Stimulated activated CD8-positive, alpha-beta memory T cell treated with anti-CD3 and anti-CD28 coated beads, Interleukin-7, amount 100 ng/mL, for 1 hour (primary cell): ENCODE measurements around the gene ACTN3.
"Not testable (repeated sequence)": the region's sequence is repeated elsewhere in the genome, so short reads cannot be mapped to it uniquely, and the experiment has no call there.

Source experiments
- DNase-seq, 2 donors: peaks; one replicate each; pipeline ENCODE4 v3.0.0-alpha.2; 2020; ENCODE audit warnings: low read depth in 2 of 2

The ACTN3 gene

DNA sequence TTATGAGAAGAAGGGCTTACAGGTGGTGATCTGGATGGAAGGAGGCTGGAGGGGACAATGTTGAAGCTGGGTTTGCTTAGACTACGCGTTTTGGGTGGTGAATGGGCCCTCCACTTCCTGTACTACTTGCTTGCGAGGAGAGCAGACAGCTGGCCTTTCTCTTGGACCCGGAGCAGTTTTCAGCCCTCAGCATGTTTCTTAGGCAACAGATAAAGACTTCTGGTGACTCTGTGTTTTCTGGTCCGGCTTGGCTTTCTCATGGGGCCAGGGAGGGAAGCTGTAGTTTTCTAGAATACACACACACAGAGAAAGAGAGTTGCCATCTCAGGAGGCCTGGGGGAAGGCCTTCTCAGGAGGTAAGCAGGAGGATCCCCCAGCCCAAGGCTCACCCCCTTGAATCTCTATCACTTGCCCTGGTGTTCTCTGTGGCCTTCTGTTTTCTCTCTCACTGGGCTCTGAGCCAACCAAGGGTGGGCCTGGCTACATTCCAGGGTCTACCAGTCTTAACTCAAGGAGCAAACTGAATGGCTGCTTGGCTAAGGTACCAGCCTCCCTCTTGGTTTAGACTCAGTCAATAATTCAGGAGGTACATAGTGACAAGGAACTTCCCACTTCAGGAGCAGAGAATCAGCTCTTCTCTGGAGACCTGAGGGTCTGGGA, 48.7 kb downstream of the ACTN3 start:
- DNase-seq: no peak

DNA sequence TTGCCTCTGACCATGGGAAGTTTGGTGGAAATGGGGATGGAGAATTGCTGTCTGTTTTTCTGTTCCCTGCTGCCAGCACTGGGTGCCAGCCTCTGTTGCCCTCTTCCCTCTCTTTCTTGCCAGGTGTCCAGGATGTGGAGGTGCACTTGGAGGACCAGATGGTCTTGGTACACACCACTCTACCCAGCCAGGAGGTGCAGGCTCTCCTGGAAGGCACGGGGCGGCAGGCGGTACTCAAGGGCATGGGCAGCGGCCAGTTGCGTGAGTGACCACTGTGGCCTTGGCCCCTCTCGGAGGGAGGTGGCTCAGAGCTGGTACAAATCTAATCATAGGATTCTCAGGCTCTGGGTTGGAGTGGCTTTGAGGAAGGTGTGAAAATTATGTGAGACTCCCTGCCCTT, 52.3 kb downstream of the ACTN3 start:
- no peak for DNase-seq

DNA sequence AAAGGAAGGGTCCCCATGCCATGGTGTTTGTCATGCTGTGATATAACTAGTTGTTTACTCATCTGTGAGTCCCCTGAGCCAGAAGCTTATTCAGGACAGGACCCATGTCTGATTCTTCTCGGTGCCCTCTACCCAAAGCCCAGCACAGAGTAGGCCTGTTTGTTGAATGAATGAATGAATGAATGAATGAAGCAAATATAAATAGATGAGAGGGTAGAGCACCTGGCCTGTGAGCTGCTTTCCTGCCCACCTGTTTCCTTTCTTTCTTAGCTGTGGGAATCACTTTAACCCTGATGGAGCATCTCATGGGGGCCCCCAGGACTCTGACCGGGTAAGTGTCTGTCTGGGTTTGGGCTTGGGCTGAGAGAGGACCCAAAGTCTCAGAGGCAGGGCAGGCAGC, 53.5 kb downstream of the ACTN3 start:
- no peak for DNase-seq

DNA sequence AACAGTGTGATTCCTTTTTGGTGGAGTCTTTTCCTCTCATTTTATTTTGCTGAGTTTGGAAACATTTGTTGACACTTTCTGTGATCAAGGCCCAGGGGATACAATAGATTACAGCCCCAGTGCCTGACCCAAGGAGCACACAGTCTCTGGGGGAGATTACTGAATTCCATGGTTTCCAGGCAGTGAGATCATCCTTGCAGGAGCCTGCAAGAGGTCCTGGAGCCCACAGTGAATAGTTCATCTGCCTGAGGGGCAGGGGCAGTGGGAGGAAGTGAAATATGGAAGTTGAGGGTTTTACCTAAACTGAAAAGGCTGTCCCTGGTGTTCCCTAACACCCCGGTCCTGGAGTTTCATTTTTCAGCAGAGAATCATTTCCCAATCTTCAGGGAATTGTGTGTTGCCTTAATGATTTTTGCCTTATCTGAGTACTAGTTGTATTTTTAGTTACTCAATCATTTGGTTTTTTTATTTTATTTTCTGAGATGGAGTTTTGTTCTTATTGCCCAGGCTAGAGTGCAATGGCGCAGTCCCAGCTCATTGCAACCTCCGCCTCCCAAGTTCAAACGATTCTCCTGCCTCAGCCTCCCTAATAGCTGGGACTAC, 54.0 kb downstream of the ACTN3 start:
- DNase-seq: no peak

DNA sequence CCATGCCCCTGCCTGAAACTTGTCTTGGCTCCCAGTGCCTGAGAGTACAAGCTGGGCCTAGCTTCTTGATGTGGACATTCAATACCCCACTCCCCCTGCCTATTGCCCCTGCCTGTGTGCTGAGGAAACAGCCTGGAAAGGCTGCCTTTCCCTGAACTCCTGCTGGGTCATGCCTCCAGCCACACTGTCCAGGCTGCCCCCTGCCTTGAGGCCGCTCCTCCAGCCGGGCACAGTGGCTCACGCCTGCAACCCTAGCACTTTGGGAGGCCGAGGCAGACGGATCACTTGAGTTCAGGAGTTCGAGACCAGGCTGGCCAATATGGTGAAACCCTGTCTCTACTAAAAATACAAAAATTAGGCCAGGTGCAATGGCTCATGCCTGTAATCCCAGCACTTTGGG, 56.4 kb downstream of the ACTN3 start:
- DNase-seq: no peak

DNA sequence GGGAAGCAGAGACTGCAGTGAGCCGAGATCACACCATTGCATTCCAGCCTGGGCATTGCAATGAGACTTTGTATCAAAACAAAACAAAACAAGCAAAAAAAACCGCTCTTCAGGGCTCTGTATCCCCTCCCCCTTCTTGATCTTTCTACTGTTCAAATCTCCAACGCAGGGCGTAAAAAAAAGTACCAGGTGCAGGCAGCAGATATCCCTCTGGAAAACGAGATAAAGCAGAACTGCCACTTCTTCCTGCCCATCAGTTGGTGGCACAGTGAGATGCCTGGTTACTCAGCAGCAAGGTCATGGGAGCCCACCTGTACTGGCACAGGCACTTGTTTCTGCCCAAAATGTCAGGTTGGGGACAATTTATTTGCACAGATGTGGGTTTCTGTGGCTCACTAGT, 57.5 kb downstream of the ACTN3 start:
- DNase-seq: no peak

DNA sequence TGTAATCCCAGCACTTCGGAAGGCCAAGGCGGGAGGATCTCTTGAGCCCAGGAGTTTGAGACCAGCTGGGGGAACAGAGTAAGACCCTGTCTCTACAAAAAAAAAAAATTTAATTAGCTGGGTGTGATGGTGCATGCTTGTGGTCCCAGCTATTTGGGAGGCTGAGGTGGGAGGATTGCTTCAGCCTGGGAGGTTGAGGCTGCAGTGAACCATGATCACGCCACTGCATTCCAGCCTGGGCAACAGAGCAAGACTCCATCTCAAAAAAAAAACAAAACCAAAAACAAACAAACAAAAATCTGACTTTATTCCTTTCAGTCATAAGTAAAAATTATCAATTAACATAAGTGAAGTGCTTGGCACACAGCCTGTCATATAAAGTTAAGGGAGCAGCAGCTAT, 59.9 kb downstream of the ACTN3 start:
- DNase-seq: not testable (repeated sequence)

DNA sequence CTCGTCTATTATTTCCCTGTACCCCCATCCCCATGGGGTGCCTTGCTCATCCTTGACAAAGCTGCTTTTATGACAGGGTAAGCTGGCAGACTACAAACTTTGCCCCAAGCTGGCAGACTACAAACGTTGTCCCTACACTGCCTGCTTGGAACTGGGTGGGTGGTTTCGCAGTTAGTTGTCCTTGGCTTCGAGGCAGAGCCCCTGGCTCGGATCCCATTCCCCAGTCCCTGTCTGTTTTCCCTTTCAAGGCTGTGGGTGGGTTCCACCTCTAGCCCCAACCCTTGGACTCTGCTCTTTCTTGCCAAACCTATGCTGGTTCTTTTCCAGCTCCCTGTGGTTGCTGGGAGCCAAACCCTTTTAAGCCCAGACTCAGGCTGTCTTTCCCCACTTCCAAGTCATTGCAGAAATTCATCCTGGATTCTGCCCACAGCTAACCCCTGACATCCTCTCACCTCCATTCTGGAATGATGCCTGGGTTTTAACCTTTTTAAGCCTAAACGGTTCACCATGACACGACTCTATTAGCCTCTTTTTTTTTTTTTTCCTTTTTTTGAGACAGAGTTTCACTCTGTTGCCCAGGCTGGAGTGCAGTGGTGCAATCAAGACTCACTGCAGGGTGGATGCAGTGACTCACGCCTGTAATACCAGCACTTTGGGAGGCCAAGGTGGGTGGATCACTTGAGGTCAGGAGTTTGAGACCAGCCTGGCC, 60.6 kb downstream of the ACTN3 start:
- DNase-seq: no peak

DNA sequence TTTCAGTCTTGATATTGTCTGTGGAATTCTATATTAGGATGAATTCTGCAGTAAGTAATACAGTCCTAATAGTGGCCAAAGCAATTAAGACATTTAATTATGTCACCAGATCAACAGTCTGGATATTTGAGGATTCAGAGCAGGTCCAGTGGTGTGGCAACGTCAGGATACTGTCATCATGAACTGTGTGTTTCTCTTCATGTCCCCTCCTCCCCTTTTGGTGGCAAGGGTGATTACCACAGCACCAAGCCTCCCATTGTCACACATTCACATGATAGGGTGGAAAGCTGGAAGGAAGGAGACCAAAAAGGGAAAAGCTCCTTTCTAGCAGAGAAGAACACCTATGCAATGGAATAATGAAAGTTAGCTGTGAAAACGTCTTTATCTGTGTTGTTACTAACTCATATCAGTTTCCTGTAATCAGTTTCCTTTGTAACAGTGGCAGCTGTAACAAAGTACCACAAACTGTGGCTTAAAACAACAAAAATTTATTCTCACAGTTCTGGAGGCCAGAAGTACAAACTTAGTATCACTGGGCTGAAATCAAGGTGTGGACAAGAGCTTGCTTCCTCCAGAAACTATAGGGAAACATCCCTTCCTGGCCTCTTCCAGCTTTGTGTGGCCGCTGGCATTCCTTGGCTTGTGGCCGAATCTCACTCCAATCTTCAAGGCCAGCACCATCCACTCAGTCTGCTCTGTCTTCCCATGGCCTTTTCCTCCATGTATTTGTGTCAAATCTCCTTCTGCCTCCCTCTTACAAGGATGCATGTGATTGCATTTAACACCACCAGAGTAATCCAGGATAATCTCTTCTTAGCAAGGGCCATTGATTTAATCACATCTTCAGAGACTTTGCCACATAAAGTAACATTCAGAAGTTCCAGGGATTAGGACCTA, 63.3 kb downstream of the ACTN3 start:
- no peak for DNase-seq

DNA sequence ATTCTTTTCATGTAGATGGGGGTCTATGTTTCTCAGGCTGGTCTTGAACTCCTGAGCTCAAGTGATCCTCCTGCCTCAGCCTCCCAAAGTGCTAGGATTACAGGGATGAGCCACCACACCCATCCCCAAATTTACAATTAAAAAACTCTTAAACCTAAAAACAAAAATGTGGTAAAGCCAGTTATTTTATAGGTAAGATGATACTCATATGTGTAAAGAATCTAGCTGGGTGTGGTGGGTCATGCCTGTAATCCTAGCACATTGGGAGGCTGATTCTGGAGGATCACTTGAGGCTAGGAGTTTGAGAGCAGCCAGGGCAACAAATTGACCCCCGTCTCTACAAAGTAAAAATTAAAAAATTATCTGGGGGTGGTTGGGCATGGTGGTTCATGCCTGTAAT, 65.8 kb downstream of the ACTN3 start:
- DNase-seq: no peak
